GM12865 (cell line): ENCODE results near the gene MED16.

Experiments used
- DNase-seq: peaks from one replicate; pipeline ENCODE4 v3.0.0; 2010; ENCODE audit warnings: low read depth
- H3K4me3 ChIP-seq: 2 replicates; pipeline ENCODE4 v1.5.1; 2011; ENCODE audit warnings: mild to moderate bottlenecking, low read depth, low read length, control low read depth
- CTCF ChIP-seq: IDR thresholded peaks from 2 replicates; pipeline ENCODE4 v1.5.1; 2011; ENCODE audit warnings: low read length, control low read depth, low read depth, inconsistent platforms; ENCODE audit not compliant: insufficient read depth; ENCODE audit errors: missing control alignments

The MED16 gene

GRCh38 chr19:871446-872265, 21.3 kb downstream of the MED16 start:
- TF ChIP-seq CTCF = no peak
- no peak for DNase-seq
- H3K4me3 ChIP-seq = no peak overlapping the region

- no peak for DNase-seq
- TF ChIP-seq CTCF = no peak
- no peak overlapping the region for H3K4me3 ChIP-seq
Observed at GRCh38 chr19:870963-871401, 22.0 kb downstream of the MED16 start.

- TF ChIP-seq CTCF = no peak
- DNase-seq = no peak
- no peak overlapping the region for H3K4me3 ChIP-seq
Observed at GRCh38 chr19:870314-870713, 22.7 kb downstream of the MED16 start.

- no peak for TF ChIP-seq CTCF
- H3K4me3 ChIP-seq = no peak overlapping the region
- no peak for DNase-seq
Observed at GRCh38 chr19:869245-870177, 23.5 kb downstream of the MED16 start.

GRCh38 chr19:868458-869244, 24.3 kb downstream of the MED16 start:
- no peak overlapping the region for H3K4me3 ChIP-seq
- no peak for DNase-seq
- no peak for TF ChIP-seq CTCF

GRCh38 chr19:867855-868457, 25.0 kb downstream of the MED16 start:
- no peak overlapping the region for H3K4me3 ChIP-seq
- TF ChIP-seq CTCF = no peak
- no peak for DNase-seq
